A549 (cell line): Measurements from ENCODE around the gene MINDY1. TPM values are rescaled to one million over a fixed set of nuclear protein-coding genes. Genes with fewer than 3 reads are reported as not detected.

Experiments used
- ATAC-seq, 2 experiments: fragments of 200-7000 bp in 1 of 2; fragments of >200 bp in 1 of 2; cut with Nextera tagmentation in 1 of 2; cut with Tn5 transposase in 1 of 2; 3 replicates each; pipeline versions ENCODE4 v1.8.0 to v1.9.1; 2018 to 2020; ENCODE audit warnings: mild to moderate bottlenecking in 1 of 2, moderate library complexity in 1 of 2
- CTCF ChIA-PET: fragments of 300-600 bp; sonication (Branson Sonifier 250); formaldehyde crosslinking; extraction: SDS; loops from one replicate; lab custom pipeline; 2021; ENCODE audit warnings: antibody characterized with exemption, inconsistent platforms; lab: Yijun Ruan, JAX
- POLR2A ChIA-PET: fragments of 350-600 bp; formaldehyde crosslinking; extraction: SDS; loops from one replicate; lab custom pipeline; 2021; ENCODE audit warnings: antibody characterized with exemption, inconsistent platforms; lab: Yijun Ruan, JAX
- DNase-seq, 2 experiments: peaks; one replicate each; pipeline versions ENCODE4 v3.0.0 to v3.0.0-alpha.2; 2011 to 2016; ENCODE audit warnings: low read depth in 1 of 2, low spot score in 1 of 2
- FAIRE-seq: peaks from 2 replicates; lab custom pipeline; 2011; peaks lifted over from hg19 to GRCh38; lab: Jason Lieb, UNC
- H3K27ac ChIP-seq, 2 experiments: fragments of >200 bp; sonication (Bioruptor Twin); formaldehyde crosslinking; 3 replicates each; pipeline ENCODE4 v1.5.1; 2016 to 2017
- H3K4me1 ChIP-seq: fragments of >200 bp; sonication (Bioruptor Twin); formaldehyde crosslinking; 3 replicates; pipeline ENCODE4 v1.6.1; 2016
- H3K4me2 ChIP-seq: fragments of >200 bp; sonication (Bioruptor Twin); formaldehyde crosslinking; 3 replicates; pipeline ENCODE4 v1.6.1; 2016
- H3K4me3 ChIP-seq: fragments of >200 bp; sonication (Bioruptor Twin); formaldehyde crosslinking; 3 replicates; pipeline ENCODE4 v1.5.1; 2016
- H3K9me3 ChIP-seq: fragments of >200 bp; sonication (Bioruptor Twin); formaldehyde crosslinking; 3 replicates; pipeline ENCODE4 v1.6.1; 2016
- ATOH8 ChIP-seq: fragments of 250-450 bp; sonication (Bioruptor Pico); IDR thresholded peaks from 2 replicates; pipeline ENCODE4 v1.5.0; 2020; ENCODE audit warnings: low read depth, mild to moderate bottlenecking, moderate library complexity
- BCL3 ChIP-seq: fragments of >200 bp; sonication (Bioruptor Twin); formaldehyde crosslinking; IDR thresholded peaks from 3 replicates; pipeline ENCODE4 v1.6.1; 2016
- BHLHE40 ChIP-seq: IDR thresholded peaks from 2 replicates; pipeline ENCODE4 v1.6.1; 2012; ENCODE audit warnings: low read depth, low read length, inconsistent platforms
- CBX2 ChIP-seq: fragments of 200-600 bp; sonication (generic); IDR thresholded peaks from 2 replicates; pipeline ENCODE4 v1.6.1; 2016; ENCODE audit warnings: low read depth, mild to moderate bottlenecking, borderline replicate concordance
- CEBPB ChIP-seq, 2 experiments: fragments of >200 bp in 1 of 2; sonication (Bioruptor Twin) in 1 of 2; formaldehyde crosslinking in 1 of 2; IDR thresholded peaks; 2 replicates each; pipeline ENCODE4 v1.6.1; 2012 to 2016
- CHD2 ChIP-seq: fragments of 150-350 bp; IDR thresholded peaks from 2 replicates; pipeline ENCODE4 v1.6.1; 2014; ENCODE audit warnings: low read length; ENCODE audit not compliant: partially characterized antibody
- CHD4 ChIP-seq: fragments of 200-600 bp; sonication (generic); IDR thresholded peaks from 2 replicates; pipeline ENCODE4 v1.6.1; 2016; ENCODE audit warnings: antibody characterized with exemption, mild to moderate bottlenecking, borderline replicate concordance
- EHF ChIP-seq: fragments of 250-450 bp; sonication (Bioruptor Pico); IDR thresholded peaks from 2 replicates; pipeline ENCODE4 v1.5.0; 2020; ENCODE audit warnings: mild to moderate bottlenecking
- EHMT2 ChIP-seq: fragments of 200-600 bp; sonication (generic); IDR thresholded peaks from 2 replicates; pipeline ENCODE4 v1.6.1; 2016; ENCODE audit warnings: antibody characterized with exemption, low read depth, mild to moderate bottlenecking, moderate library complexity
- ELK1 ChIP-seq: fragments of 150-350 bp; IDR thresholded peaks from 2 replicates; pipeline ENCODE4 v1.6.1; 2014; ENCODE audit warnings: low read depth, mild to moderate bottlenecking, low read length
- EP300 ChIP-seq, 2 experiments: fragments of >200 bp; sonication (Bioruptor Twin); formaldehyde crosslinking; IDR thresholded peaks; 2 replicates in 1 of 2; 3 replicates in 1 of 2; pipeline ENCODE4 v1.6.1; 2016 to 2017
- HMGXB4 ChIP-seq: fragments of 250-450 bp; sonication (Bioruptor Pico); IDR thresholded peaks from 2 replicates; pipeline ENCODE4 v1.5.0; 2021; ENCODE audit warnings: mild to moderate bottlenecking, moderate library complexity, borderline replicate concordance
- HOXB13 ChIP-seq: fragments of 250-450 bp; sonication (Bioruptor Pico); IDR thresholded peaks from 2 replicates; pipeline ENCODE4 v1.5.0; 2020; ENCODE audit warnings: low read depth, mild to moderate bottlenecking, moderate library complexity
- HOXB5 ChIP-seq: fragments of 250-450 bp; sonication (Bioruptor Pico); IDR thresholded peaks from 2 replicates; pipeline ENCODE4 v1.5.0; 2020; ENCODE audit warnings: mild to moderate bottlenecking, moderate library complexity
- JUN ChIP-seq, 2 experiments: fragments of >200 bp; sonication (Bioruptor Twin); formaldehyde crosslinking; IDR thresholded peaks; 2 replicates in 1 of 2; 3 replicates in 1 of 2; pipeline ENCODE4 v1.6.1; 2016 to 2017
- KDM1A ChIP-seq: fragments of 200-600 bp; sonication (generic); IDR thresholded peaks from 2 replicates; pipeline ENCODE4 v1.6.1; 2016; ENCODE audit warnings: low read depth, mild to moderate bottlenecking
- MYC ChIP-seq: IDR thresholded peaks from 2 replicates; pipeline ENCODE4 v1.6.1; 2012; ENCODE audit warnings: mild to moderate bottlenecking, inconsistent platforms, low read length, improper control_type of control experiment, borderline replicate concordance
- NFE2L2 ChIP-seq: fragments of 150-350 bp; conservative IDR thresholded peaks from 2 replicates; pipeline ENCODE4 v1.6.1; 2014; ENCODE audit warnings: low read length
- NPAS2 ChIP-seq: fragments of 250-450 bp; sonication (Bioruptor Pico); IDR thresholded peaks from 2 replicates; pipeline ENCODE4 v1.8.0; 2022; ENCODE audit warnings: mild to moderate bottlenecking, moderate library complexity, borderline replicate concordance
- NR3C1 ChIP-seq: fragments of >200 bp; sonication (Bioruptor Twin); formaldehyde crosslinking; IDR thresholded peaks from 3 replicates; pipeline ENCODE4 v1.6.1; 2017
- PHF8 ChIP-seq: fragments of 200-600 bp; sonication (generic); IDR thresholded peaks from 2 replicates; pipeline ENCODE4 v1.6.1; 2016; ENCODE audit warnings: low read depth, mild to moderate bottlenecking, antibody characterized with exemption, moderate library complexity, borderline replicate concordance
- POLR2A ChIP-seq: IDR thresholded peaks from 2 replicates; pipeline ENCODE4 v1.6.1; 2012; ENCODE audit warnings: mild to moderate bottlenecking, low read length
- SMC3 ChIP-seq: fragments of >200 bp; sonication (Bioruptor Twin); formaldehyde crosslinking; IDR thresholded peaks from 3 replicates; pipeline ENCODE4 v1.6.1; 2018; ENCODE audit warnings: inconsistent platforms
- TP53 ChIP-seq: fragments of 250-450 bp; sonication (Bioruptor Pico); IDR thresholded peaks from 2 replicates; pipeline ENCODE4 v1.5.0; 2021; ENCODE audit warnings: mild to moderate bottlenecking, moderate library complexity
- USF2 ChIP-seq: fragments of 450-650 bp; IDR thresholded peaks from 2 replicates; pipeline ENCODE4 v1.6.1; 2014; ENCODE audit warnings: antibody characterized with exemption
- ZC3H11A ChIP-seq: fragments of 450-650 bp; IDR thresholded peaks from 2 replicates; pipeline ENCODE4 v1.6.1; 2014; ENCODE audit warnings: antibody characterized with exemption, mild to moderate bottlenecking
- ZSCAN20 ChIP-seq: fragments of 250-450 bp; sonication (Bioruptor Pico); IDR thresholded peaks from 2 replicates; pipeline ENCODE4 v1.8.0; 2022; ENCODE audit warnings: mild to moderate bottlenecking, moderate library complexity
- WGBS: methylation state at CpG from one replicate; pipeline ENCODE4 v1.1.6; 2017; ENCODE audit errors: missing lambda C conversion rate; 5-methylcytosine and 5-hydroxymethylcytosine counted together
- polyA plus RNA-seq, 4 experiments: library from polyadenylated mRNA; depleted of rRNA in 3 of 4; stranded (reverse); fragments of >200 nt; fragmentation: RNase III in 1 of 4; extraction: RNeasy Plus Mini Kit Qiagen cat#74134 plus additional on column Dnase treatment in 1 of 4; gene quantifications; 2 replicates in 3 of 4; 3 replicates in 1 of 4; pipeline ENCODE4 v1.2.3, GENCODE V29; 2011 to 2017

The MINDY1 gene
- polyA plus RNA-seq, 2 of the 4 experiments (the other 2 are of a cell fraction) = 4.8 to 5.2 TPM

GRCh38 chr1:151035167-151035566, 28.5 kb upstream of the MINDY1 start:
- TF ChIP-seq MYC (no peak), NR3C1 (no peak), CHD2 (no peak), ELK1 (no peak), CHD4 (no peak), EP300 (IDR thresholded peaks at IDR 0.05) (no peak), JUN (IDR thresholded peaks at IDR 0.05) (no peak), ZC3H11A (no peak), HOXB5 (CRISPR knock-in tag) (no peak), KDM1A (no peak), ZSCAN20 (CRISPR knock-in tag) (no peak), HMGXB4 (CRISPR knock-in tag) (no peak)
- Histone ChIP-seq H3K27ac (no peak overlapping the region), H3K4me1 (no peaks in the 10 kb centered on the region), H3K9me3 (no peaks in the 10 kb centered on the region), H3K4me3 (no peak overlapping the region), H3K4me2 (no peak overlapping the region)
- DNase-seq (no peak), FAIRE-seq (no peak), ATAC-seq (no peak)
- ChIA-PET CTCF (interaction anchor here (4.8 kb wide), 1 partner anchor 10 kb away, joined by 14 read pairs; no protein-coding TSS in a partner anchor), POLR2A (interaction anchor here (1.1 kb wide), 1 partner anchor 13 kb away, joined by 3 read pairs; the partner anchor contains the start of gene C1orf56)
- WGBS = 94% methylated on average over 3 of the region's 3 CpGs

- POLR2A ChIA-PET = interaction anchor here (0.9 kb wide), 1 partner anchor 16 kb away, joined by 3 read pairs; the partner anchor contains the start of gene C1orf56
- TF ChIP-seq TP53 (CRISPR knock-in tag) (no peak), MYC (no peak), CHD2 (no peak), EHF (CRISPR knock-in tag) (no peak), CBX2 (no peak), BHLHE40 (no peak), EHMT2 (no peak), NFE2L2 (no peak), NPAS2 (CRISPR knock-in tag) (no peak)
- TF ChIP-seq, all 56 proteins: peak for 0
- WGBS = 94% methylated on average over 8 of the region's 8 CpGs
- Histone ChIP-seq H3K27ac (no peak overlapping the region), H3K9me3 (no peaks in the 10 kb centered on the region), H3K4me3 (no peak overlapping the region), H3K4me2 (no peak overlapping the region), H3K4me1 (no peaks in the 10 kb centered on the region)
- CTCF ChIA-PET = interaction anchor here (0.7 to 1.5 kb wide), 2 partner anchors 8 to 24 kb away, joined by 3 to 4 read pairs; partner anchors contain the start of gene PRUNE1
- no peak for DNase-seq
- ATAC-seq = no peak
- no peak for FAIRE-seq
These were observed 25.5 kb upstream of the MINDY1 start for GRCh38 chr1:151032164-151032563.

GRCh38 chr1:151026460-151026859, 19.8 kb upstream of the MINDY1 start:
- Histone ChIP-seq H3K4me3 (no peak overlapping the region), H3K4me2 (no peak overlapping the region), H3K9me3 (no peaks in the 10 kb centered on the region), H3K4me1 (no peaks in the 10 kb centered on the region), H3K27ac (no peak overlapping the region)
- ATAC-seq (no peak), FAIRE-seq (no peak), DNase-seq (no peak)
- ChIA-PET CTCF (interaction anchor here (0.7 to 6.7 kb wide), 9 partner anchors 15 to 227 kb away, joined by 3 to 62 read pairs (median 4); partner anchors contain the start of genes ANXA9, C1orf56, LYSMD1 and MINDY1), POLR2A (no interaction called here)
- TF ChIP-seq HOXB13 (CRISPR knock-in tag) = no peak
- TF ChIP-seq USF2 = no peak
- no peak for TF ChIP-seq ATOH8 (CRISPR knock-in tag)
- TF ChIP-seq PHF8 = no peak
- TF ChIP-seq HOXB5 (CRISPR knock-in tag) = no peak
- no peak for TF ChIP-seq BCL3
- TF ChIP-seq SMC3 = no peak
- TF ChIP-seq CEBPB (IDR thresholded peaks at IDR 0.05) = no peak
- TF ChIP-seq NFE2L2 = no peak
- TF ChIP-seq BHLHE40 = no peak
- no peak for TF ChIP-seq POLR2A
